GM18520 (cell line): ENCODE results near the gene CFAP58.

ENCODE experiments used
- ATAC-seq: cut with Tn5 transposase; IDR thresholded peaks from one replicate; pipeline ENCODE4 v1.9.1; 2021; ENCODE audit not compliant: unreplicated experiment

CFAP58 gene

GRCh38 chr10:104333728-104334373 lies 19.8 kb upstream of the CFAP58 start:
- no peak for ATAC-seq

DNA sequence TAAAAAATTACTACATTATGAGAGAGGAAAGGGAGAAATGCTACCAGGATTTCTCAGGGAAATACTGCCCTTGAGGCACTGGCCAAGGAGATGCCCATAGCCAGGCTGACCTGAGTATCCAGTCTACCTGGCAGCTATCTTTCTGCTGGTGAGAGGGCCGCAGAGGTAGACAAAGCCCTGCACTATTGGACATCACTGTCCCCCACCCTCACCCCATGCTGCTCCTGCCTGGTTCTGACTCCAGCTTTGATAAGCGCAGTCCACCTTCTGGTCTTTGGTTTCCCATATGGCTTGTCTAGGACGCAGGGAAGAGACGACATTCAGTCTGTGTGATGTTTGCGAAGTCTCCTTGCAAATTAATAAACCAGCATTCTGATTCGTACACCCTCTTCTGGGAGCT lies 19.1 kb upstream of the CFAP58 start:
- ATAC-seq = no peak

- ATAC-seq = no peak
These were observed 18.5 kb upstream of the CFAP58 start for GRCh38 chr10:104334965-104335650.

GRCh38 chr10:104336821-104337467 lies 16.7 kb upstream of the CFAP58 start:
- ATAC-seq = no peak

GRCh38 chr10:104337521-104337984 lies 16.1 kb upstream of the CFAP58 start:
- ATAC-seq = peak; percentile 21

DNA sequence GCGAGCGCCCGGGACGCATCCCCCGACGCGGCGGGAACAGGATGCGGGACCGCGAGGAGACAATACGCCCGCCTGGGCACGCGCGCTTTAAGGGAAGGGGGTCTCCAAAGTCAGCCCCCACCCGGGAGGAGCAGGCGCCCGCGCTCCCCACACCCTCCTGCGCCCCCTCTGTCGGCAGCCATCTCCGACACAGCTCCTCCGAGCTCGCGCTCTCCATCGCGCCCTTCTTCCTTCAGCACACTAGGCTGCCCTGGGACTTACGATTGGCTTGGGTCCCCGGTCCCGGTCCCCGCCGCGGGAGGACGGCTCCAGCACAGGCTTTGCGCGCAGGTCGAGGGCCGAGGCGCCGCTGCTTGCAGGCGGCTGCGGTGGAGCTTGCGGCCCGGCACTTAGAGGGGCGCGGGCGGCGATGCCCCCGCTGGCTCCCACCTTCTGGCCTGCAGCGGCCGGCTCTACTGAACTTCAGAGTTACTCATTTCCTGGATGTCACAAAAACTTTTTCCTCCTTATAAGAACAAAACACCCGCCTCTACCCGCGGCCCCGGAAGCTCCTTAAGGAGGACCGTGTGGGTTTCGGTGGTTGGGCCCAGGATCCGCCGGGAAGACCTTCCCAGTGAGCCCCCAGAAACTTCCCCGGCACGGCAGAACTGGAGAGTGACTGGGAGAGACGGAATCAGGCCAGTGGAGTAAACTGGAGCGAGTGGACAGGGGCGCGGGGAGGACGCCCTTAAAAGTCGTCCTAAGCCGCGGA lies 15.5 kb upstream of the CFAP58 start, which contains the start of gene ITPRIP:
Gene ITPRIP, minus strand, starts transcription at position 481 of the 751 bp plus-strand sequence. CDS start 22,414 bp downstream, outside the sequence.
- peak; percentile 58 for ATAC-seq

DNA sequence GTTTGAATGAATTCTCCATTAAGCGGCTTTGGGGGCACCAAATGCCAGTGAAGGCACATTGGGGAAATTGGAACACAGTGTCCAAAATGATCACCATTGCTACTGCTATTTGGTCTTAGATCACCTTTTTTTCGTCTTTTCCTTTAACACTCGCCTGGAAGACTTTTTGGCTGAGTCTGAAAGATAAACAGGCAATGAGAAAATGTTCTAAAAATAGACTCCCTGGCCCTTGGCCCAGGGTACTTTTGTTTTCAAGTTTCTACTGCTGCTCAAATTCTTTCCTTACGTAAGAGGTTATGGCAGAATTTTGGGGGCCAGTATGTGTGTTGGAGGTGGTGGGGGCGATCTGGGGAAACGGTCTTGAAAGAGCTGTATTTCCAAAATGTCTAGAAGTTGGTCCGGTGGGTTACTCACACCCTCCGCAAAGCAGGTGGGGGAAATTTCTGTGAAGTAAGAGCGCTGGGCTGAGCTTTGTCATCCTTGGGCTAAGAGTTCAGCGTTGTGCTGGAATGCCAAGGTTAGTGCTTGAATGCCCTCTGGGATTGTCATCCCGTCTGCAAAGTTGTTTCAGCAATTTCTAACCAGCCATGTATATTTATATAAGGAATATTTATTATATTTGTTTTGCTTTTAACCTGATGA lies 14.0 kb upstream of the CFAP58 start:
- ATAC-seq = no peak

- ATAC-seq = no peak
These were observed 13.5 kb upstream of the CFAP58 start for GRCh38 chr10:104340111-104340526.

DNA sequence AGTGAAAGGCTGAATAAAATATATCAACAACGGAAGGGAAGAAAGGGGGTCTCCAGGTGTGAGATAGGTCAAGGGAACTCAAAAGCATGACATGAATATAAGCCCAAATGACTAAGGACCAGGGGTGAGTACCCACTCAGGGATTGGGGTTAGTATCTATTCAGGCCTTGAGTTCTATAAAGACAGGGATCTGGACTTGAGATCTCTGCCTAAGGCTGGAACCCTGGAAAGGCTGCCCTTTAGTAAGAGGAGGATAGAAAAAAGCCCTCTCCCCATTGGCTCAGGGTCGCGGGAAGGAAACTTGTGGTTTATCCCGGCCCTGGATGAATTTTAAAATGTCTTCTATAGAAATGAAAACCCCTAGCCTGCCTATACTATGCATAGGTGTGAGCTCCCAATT lies 13.0 kb upstream of the CFAP58 start:
- no peak for ATAC-seq

DNA sequence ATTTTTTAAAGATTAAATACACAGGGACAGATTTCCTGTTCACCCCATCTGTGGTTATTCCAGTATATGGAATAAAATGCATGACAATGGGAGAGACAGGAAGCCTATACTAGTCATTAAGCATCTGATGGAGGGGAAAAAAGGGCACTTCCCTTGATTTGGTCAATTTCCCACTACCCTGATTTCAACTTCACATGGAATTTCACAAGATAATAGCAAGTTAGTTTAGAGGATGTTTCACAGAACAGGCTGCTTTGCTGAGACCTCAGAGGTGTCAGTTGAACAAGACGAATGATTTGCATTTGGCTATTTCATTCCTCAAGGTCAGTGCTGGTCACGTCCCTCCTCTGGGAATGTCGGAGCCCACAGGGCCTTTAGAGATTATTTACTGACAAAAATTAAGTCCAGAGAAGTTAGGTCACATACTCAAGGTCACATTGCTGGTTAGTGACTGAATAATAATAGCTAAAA lies 10.7 kb upstream of the CFAP58 start:
- no peak for ATAC-seq

- no peak for ATAC-seq
These were observed 9.4 kb upstream of the CFAP58 start for GRCh38 chr10:104344219-104344618.

DNA sequence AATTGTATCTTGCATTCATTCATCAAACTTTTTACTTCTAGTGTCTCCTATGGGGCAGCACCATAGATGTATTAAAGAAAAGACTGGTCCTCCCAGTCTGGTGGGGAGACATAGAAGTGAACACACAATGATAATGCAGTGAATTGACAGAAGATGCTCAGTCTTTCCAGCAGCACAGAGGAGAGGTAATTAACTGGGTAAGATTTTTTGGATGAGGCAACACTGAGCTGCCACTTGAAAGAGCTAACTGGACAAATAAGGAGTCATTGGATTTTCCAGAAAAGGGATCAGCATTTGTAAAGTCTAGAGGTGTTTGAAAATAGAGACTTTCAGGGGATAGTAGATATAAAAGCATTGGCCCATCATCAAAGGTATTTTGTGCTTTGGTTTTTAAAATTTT lies 8.1 kb upstream of the CFAP58 start:
- no peak for ATAC-seq

DNA sequence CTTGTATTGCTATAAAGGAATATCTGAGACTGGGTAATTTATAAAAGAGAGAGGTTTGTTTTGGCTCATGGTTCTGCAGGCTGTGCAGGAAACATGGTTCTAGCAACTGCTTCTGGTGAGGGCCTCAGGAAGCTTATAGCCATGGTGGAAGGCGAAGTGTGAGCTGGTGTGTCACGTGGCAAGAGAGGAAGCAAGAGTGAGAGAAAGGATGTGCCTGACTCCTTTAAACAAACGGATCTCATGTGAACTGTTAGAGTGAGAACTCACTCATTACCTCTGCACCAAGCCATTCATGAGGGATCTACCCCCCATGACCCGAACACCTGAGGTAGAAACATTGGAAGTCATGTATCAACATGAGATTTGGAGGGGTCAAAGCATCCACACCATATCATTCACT lies 7.7 kb upstream of the CFAP58 start:
- no peak for ATAC-seq

- ATAC-seq = no peak
These were observed 6.2 kb upstream of the CFAP58 start for GRCh38 chr10:104347295-104348045.

GRCh38 chr10:104348601-104349000 lies 5.0 kb upstream of the CFAP58 start:
- no peak for ATAC-seq

DNA sequence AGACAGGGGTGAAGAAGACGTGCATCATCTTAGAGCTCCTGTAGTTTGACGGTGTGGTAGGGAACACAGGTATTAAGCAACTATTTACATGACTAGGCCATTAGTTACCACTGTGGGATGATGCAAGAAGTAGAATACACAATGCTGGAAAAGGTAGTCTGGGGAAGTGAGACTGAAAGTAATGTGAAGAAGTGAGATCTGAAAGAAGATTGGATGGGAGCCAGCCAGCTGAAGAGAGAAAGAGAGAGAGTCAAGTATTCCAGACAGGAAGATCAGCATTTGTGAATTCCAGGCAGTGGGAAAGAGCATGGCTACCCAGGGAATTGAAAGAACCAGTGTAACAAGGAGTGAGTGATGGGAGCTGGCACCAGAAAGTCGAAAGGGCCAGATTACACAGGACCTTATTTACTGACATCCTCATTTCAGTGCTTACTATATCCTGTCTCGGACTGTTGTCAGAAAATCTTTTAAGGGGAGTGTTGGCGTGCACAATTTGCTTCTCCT lies 4.0 kb upstream of the CFAP58 start:
- peak; percentile 27 for ATAC-seq

- peak; percentile 24 for ATAC-seq
These were observed 3.5 kb upstream of the CFAP58 start for GRCh38 chr10:104350127-104350635.

DNA sequence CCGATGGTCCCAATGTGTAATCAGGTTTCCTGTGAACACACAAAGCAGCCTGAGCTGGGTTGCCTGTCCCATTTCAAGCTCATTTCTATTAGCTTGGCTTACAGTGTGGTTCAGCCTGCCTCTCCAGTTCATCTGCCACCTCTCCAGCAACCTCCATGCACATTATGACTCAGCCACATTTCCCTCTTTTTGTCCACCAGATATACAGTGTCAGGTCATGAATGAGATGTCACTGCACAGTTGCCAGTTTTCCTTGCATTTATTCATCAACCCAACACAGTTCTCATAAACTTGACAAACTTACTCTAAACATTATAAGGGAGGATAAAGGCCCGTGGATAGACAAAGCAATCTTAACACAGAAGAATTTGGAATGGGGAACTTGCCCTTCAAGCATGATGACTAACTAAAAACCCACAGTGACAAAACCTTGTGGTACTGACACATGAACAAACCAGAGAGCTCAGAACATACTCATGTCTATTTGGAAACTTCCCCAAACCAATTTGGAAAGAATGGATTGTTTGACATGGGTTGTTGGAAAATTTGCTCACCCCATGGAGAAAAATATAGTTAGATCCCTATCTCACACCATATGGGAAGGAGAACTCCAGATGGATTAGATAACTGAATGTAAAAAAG lies 2.5 kb upstream of the CFAP58 start:
- peak; percentile 19 for ATAC-seq

DNA sequence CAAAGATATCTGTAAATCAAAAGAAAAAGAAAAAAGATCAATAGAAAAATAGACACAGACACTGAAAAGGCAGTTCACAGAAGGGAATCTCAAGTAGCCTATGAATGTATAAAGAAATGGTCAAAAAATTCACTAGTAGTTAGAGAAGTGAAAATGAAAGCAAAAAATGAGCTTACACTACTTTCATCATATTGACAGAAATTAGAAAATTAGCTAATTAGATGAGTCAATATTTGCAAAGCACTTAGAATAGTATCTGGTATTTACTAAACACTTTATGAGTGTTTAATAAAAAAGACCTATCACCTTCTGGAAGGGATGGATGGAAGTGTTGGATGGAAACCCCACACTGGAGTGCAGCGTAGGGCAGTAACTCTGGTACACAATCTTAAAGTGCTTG lies 1.7 kb upstream of the CFAP58 start:
- ATAC-seq = no peak
